GM10847 (cell line): ENCODE results near the gene DSCAM.

ENCODE experiments used
- POLR2A ChIP-seq: IDR thresholded peaks from 2 replicates; pipeline ENCODE4 v1.6.1; 2011; ENCODE audit not compliant: insufficient read length; ENCODE audit errors: extremely low read depth

The DSCAM gene

GRCh38 chr21:40765811-40766210 lies 81.1 kb downstream of the DSCAM start:
- no peak for TF ChIP-seq POLR2A

- TF ChIP-seq POLR2A, result no peak
Observed at GRCh38 chr21:40760821-40761220, 86.1 kb downstream of the DSCAM start.

- TF ChIP-seq POLR2A, result no peak
Observed at GRCh38 chr21:40759061-40759460, 87.9 kb downstream of the DSCAM start.

GRCh38 chr21:40757366-40757765 lies 89.6 kb downstream of the DSCAM start:
- no peak for TF ChIP-seq POLR2A

DNA sequence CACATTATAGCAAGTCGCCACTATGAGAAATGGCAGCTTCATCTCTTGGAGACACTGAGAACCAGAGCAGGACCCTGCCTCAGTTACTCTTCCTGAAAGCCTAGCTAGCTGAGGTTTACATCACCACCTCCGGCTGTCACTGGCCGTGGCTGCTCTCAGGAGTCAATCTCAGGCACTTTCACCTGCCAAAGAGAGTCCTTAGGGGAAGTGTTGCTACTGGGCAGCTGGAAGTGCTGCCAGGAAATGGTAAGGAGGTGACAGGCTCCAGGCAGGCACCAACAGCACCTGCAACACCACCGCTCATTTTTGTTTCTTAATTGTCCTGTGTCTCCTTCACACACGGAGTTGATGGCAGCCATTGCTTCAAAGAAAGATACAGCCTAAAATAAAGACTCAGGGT lies 92.5 kb downstream of the DSCAM start:
- TF ChIP-seq POLR2A, result no peak

DNA sequence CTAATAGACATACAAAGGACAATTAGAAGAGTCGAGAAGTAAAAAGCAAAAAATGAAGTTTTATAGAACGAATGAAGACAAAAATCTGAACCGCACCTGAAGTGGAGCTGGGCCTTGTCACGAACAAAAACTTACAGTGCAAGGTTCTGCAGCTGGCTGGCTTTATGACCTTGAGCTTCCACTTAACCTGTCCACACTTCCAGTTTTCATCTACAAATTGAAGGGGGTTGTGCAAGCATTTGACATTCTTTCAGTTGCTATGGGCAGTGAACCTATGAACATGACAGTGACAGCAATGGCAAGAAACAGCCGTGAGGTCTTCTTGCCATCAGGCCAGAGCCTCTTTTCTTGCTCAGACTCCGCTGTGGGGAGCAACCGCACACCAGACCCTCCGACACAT lies 93.2 kb downstream of the DSCAM start:
- no peak for TF ChIP-seq POLR2A

DNA sequence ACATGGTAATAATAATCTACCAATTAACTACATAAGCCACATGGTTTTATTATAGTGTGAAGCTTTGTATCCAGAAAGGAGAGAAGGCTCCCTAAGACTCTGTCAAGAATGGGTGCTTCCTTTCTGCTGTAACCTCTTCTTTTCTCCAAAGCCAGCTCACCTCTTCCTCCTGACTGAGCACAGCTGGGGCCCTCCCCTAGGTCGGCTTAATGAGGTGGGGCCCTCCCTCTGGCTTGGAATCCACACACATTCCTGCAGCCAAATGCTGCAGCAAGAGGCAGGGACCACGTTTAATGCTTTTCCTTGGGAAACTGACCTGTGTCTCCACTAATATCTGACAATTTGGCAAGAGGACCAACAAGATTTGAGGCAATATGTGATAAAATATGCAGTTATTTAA lies 94.8 kb downstream of the DSCAM start:
- no peak for TF ChIP-seq POLR2A

DNA sequence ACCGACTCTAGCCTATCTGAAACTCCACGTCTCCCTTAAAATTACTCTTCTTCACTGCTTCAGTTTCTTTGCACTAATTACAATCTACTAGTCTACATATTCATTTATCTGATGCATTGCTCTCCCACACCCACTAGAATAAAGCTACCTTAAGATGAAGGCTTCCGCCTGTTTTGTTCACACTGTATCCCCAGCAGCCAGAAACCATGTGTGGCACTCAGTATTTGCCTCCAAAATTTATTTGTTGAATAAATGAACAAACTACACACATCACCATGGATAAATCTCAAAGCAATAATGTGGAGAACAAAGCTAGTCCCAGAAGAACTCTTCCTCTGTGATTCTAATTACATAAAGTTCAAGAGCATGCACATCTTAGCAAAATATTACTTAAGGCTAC lies 95.7 kb downstream of the DSCAM start:
- TF ChIP-seq POLR2A, result no peak

DNA sequence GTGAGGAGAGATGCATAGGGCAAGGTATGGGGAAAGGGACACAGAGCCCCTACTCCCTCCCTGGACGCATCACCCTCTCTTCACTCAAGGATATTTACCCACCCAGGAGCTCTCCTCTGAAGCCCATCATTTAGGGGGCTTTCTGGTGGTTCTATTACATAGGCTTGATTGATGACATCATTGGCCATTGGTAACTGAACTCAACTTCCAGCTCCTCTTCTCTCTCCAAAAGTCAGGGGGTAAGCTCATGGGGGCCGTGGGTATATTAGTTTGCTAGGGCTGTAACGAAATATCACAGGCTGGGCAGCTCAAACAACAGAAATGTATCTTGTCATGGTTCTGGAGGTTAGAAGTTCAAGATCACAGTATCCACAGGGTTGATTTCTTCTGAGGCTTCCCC lies 110.8 kb downstream of the DSCAM start:
- TF ChIP-seq POLR2A, result no peak

GRCh38 chr21:40733024-40733397 lies 113.9 kb downstream of the DSCAM start:
- TF ChIP-seq POLR2A, result no peak

GRCh38 chr21:40732253-40733023 lies 114.5 kb downstream of the DSCAM start:
- TF ChIP-seq POLR2A, result no peak

GRCh38 chr21:40731206-40731605 lies 115.8 kb downstream of the DSCAM start:
- TF ChIP-seq POLR2A, result no peak

DNA sequence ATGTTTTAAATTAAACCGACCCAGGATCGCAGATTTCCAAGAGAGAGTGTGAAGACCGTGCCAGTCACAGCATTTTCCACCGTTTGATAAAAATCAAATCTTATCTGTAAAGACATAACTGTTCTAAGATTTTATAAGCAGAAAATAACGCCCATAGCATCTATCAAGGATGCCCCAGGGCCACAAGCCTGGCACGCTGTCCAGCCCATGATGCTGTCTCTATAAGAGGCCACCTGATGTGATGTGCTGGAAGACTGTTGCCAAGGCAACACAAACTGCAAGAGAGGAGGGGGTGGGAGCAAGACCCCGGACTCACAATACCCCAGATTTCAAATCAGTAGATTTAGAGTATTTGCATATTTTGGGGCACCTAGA lies 116.5 kb downstream of the DSCAM start:
- no peak for TF ChIP-seq POLR2A

DNA sequence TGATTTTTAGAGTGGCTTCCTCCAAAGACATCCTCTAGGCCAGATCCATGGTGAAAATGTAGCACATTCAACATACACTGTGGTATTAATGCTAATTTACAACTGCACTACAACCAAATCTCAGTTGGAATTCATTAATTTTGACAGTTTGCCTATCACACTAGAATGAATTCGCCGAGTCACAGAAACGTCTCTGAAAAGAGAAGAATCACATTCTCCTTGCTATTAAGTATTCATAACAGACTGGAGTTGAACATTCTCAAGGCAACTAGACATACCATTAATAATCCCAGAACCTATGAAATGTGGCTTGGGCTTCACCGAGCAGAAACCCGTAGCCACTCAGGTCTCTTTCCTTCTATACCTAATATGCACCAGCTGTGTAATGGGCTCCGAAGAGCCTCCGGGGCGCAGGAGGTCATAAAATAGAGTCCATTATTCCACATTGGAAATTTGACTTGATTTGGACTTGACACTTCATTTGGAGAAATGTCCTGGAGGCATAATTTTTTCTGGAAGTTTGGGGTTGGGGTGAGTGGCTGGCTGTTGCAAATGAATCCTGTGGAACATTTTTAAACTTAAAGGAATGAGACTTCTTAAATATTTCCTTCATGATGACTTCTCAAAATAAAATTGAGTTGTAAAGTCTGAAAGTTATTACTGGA lies 117.1 kb downstream of the DSCAM start:
- no peak for TF ChIP-seq POLR2A

- no peak for TF ChIP-seq POLR2A
Observed at GRCh38 chr21:40723966-40724365, 123.0 kb downstream of the DSCAM start.

DNA sequence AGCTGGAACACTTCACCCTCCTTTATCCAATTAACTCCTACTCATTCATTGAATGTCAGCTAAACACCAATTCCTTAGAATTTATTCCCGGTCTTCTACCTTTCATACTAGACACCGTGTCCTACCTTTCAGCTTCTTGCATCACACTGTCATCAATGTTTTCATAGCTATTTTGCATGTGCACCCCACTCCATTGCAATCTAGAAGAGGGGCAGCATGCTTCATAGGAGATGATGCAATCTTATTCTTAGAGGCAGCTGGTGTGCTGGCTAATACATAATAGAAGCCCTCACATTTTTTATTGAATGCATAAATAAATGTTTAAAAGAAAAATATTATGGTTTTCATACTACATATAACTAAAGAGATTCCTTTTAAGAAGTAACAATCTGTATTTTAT lies 123.6 kb downstream of the DSCAM start:
- no peak for TF ChIP-seq POLR2A

GRCh38 chr21:40719615-40720014 lies 127.3 kb downstream of the DSCAM start:
- no peak for TF ChIP-seq POLR2A
